K562 (cell line): Measurements from ENCODE around the gene SGIP1. TPM values are rescaled to one million over a fixed set of nuclear protein-coding genes. Genes with fewer than 3 reads are reported as not detected.
A peak's percentile ranks its signal among the peaks of the same experiment; 100 is the strongest.

Experiments used
- CHAMP1 ChIP-seq: fragments of 450-650 bp; IDR thresholded peaks from 2 replicates; pipeline ENCODE4 v1.6.1; 2016; ENCODE audit warnings: mild to moderate bottlenecking
- CHD7 ChIP-seq: fragments of 200-600 bp; sonication (generic); IDR thresholded peaks from one replicate; pipeline ENCODE4 v1.6.1; 2012; ENCODE audit warnings: mild to moderate bottlenecking, low read depth, low read length, inconsistent platforms
- ERF ChIP-seq: fragments of 450-650 bp; formaldehyde crosslinking; IDR thresholded peaks from 2 replicates; pipeline ENCODE4 v1.4.0; 2020; ENCODE audit warnings: mild to moderate bottlenecking, mixed read lengths
- HDAC8 ChIP-seq: fragments of 450-650 bp; IDR thresholded peaks from 2 replicates; pipeline ENCODE4 v1.6.1; 2016; ENCODE audit warnings: mild to moderate bottlenecking, missing genetic modification characterization, moderate library complexity, missing compliant biosample characterization
- RFX7 ChIP-seq: fragments of 250-450 bp; sonication (Bioruptor Pico); IDR thresholded peaks from 2 replicates; pipeline ENCODE4 v1.5.1; 2021; ENCODE audit warnings: mild to moderate bottlenecking
- UBTF ChIP-seq, 2 experiments: IDR thresholded peaks; 2 replicates each; pipeline ENCODE4 v1.6.1; 2012; ENCODE audit warnings: improper control_type of control experiment in 2 of 2, low read depth in 2 of 2, low read length in 2 of 2, borderline replicate concordance in 1 of 2
- ZNF551 ChIP-seq: fragments of 250-450 bp; sonication (Bioruptor Pico); IDR thresholded peaks from 2 replicates; pipeline ENCODE4 v1.5.0; 2021; ENCODE audit warnings: mild to moderate bottlenecking, moderate library complexity
- polyA plus RNA-seq, 8 experiments: library from polyadenylated mRNA; depleted of rRNA in 4 of 8; stranded (reverse) in 5 of 8; unstranded in 3 of 8; fragments of >200 nt; fragmentation: Nextera tagmentation in 2 of 8; fragmentation: Illumina TruSeq in 1 of 8; extraction: Ambion mirVana in 2 of 8; extraction: Trizol in 1 of 8; gene quantifications; 2 replicates each; pipeline versions ENCODE4 v1.2.1 to v1.2.3, GENCODE V29; 2011 to 2014; ENCODE audit warnings: inconsistent platforms in 1 of 8, missing spikeins in 1 of 8
- total RNA-seq, 7 experiments: library from RNA; depleted of rRNA in 6 of 7; stranded (reverse); fragments of >200 nt in 6 of 7; fragmentation: Illumina TruSeq in 2 of 7; extraction: Trizol in 2 of 7; gene quantifications; 2 replicates each; pipeline versions ENCODE4 v1.2.1 to v1.2.3, GENCODE V29; 2011 to 2021; ENCODE audit warnings: low replicate concordance in 1 of 7

The SGIP1 gene
- total and polyA plus RNA-seq, 9 of the 15 experiments (the other 6 are each of a cell fraction or from before 2014, with no cell fraction given): 0.07 to 0.35 TPM; not detected in 7

- no peak for TF ChIP-seq CHD7
- TF ChIP-seq RFX7 (CRISPR knock-in tag): no peak
- no peak for TF ChIP-seq CHAMP1
- peak in 1 of 2 experiments; percentile 60; a peak in 1 of 4 replicates for TF ChIP-seq UBTF (IDR thresholded peaks at IDR 0.05; ENCODE audit: borderline replicate concordance in 1 of 2, low read depth in 2 of 2, low read length in 2 of 2)
- no peak for TF ChIP-seq ZNF551 (CRISPR knock-in tag)
- TF ChIP-seq ERF (CRISPR knock-in tag): no peak
- TF ChIP-seq HDAC8: no peak
Observed at GRCh38 chr1:66532798-66533783, 862 bp upstream of the SGIP1 start (continued).
